DND-41 (cell line): ENCODE results near the gene MIS18BP1.

Source experiments
- CTCF ChIP-seq: IDR thresholded peaks from 2 replicates; pipeline ENCODE4 v1.5.1; 2012; ENCODE audit warnings: borderline replicate concordance, low read length, moderate library complexity, mild to moderate bottlenecking; ENCODE audit not compliant: poor library complexity, severe bottlenecking; ENCODE audit errors: extremely low read depth
- EZH2 ChIP-seq: IDR thresholded peaks from 3 replicates; pipeline ENCODE4 v1.6.1; 2012; ENCODE audit warnings: borderline replicate concordance, low read depth, mild to moderate bottlenecking, moderate library complexity, low read length, inconsistent platforms; ENCODE audit not compliant: severe bottlenecking

GRCh38 chr14:45253754-45254310 is 830 bp upstream of the MIS18BP1 start:
- TF ChIP-seq CTCF, result no peak
- no peak for TF ChIP-seq EZH2
